ENCODE results near the gene CABLES1. TPM values are rescaled to one million over a fixed set of nuclear protein-coding genes. Genes with fewer than 3 reads are reported as not detected.

CABLES1 gene
- polyA plus RNA-seq, 1 of the 3 experiments (the other 2 are of a cell fraction), result 2.2 TPM

- TF ChIP-seq TAF1 (IDR thresholded peaks at IDR 0.05; ENCODE audit: borderline replicate concordance, low read depth, low read length), result no peak
- TF ChIP-seq RCOR1 (IDR thresholded peaks at IDR 0.05; ENCODE audit: low read length), result no peak
- no peak for TF ChIP-seq FOSL2 (IDR thresholded peaks at IDR 0.05; ENCODE audit: borderline replicate concordance, low read depth)
- TF ChIP-seq SIN3A (IDR thresholded peaks at IDR 0.05; ENCODE audit: borderline replicate concordance, low read depth, low read length), result no peak
- no peak for TF ChIP-seq MEF2A (IDR thresholded peaks at IDR 0.05; ENCODE audit: borderline replicate concordance, low read depth)
- no peak for TF ChIP-seq EP300 (IDR thresholded peaks at IDR 0.05; ENCODE audit: borderline replicate concordance in 1 of 2, low read depth in 1 of 2, low read length in 1 of 2)
- no peak for TF ChIP-seq RAD21 (IDR thresholded peaks at IDR 0.05; ENCODE audit: low read length)
- no peak for TF ChIP-seq IRF3 (IDR thresholded peaks at IDR 0.05; ENCODE audit: low read depth, low read length)
- TF ChIP-seq REST (IDR thresholded peaks at IDR 0.05; ENCODE audit: low read depth, low read length), result no peak
- TF ChIP-seq ZBTB33 (IDR thresholded peaks at IDR 0.05; ENCODE audit: borderline replicate concordance, low read depth), result no peak
- TF ChIP-seq CTCF (IDR thresholded peaks at IDR 0.05), result no peak
- no peak for TF ChIP-seq PBX3 (IDR thresholded peaks at IDR 0.05)
- TF ChIP-seq ELF1 (IDR thresholded peaks at IDR 0.05), result no peak
- no peak for TF ChIP-seq MXI1 (IDR thresholded peaks at IDR 0.05; ENCODE audit: low read depth, low read length)
- TF ChIP-seq JUND (IDR thresholded peaks at IDR 0.05), result no peak
- no peak for TF ChIP-seq CHD2 (IDR thresholded peaks at IDR 0.05; ENCODE audit: low read length, partially characterized antibody)
- no peak for TF ChIP-seq NRF1 (IDR thresholded peaks at IDR 0.05; ENCODE audit: low read depth, low read length)
- no peak for TF ChIP-seq RFX5 (IDR thresholded peaks at IDR 0.05; ENCODE audit: low read length)
- TF ChIP-seq GABPA (IDR thresholded peaks at IDR 0.05; ENCODE audit: low read depth), result no peak
- no peaks in the 10 kb centered on the region for H3K27me3 ChIP-seq (ENCODE audit: insufficient read depth)
- no peak overlapping the region for H3K4me3 ChIP-seq (ENCODE audit: low read depth in 2 of 2, low read length in 1 of 2)
- no peak for DNase-seq
- H3K9me2 ChIP-seq, result no peaks in the 10 kb centered on the region
- H4K20me1 ChIP-seq (ENCODE audit: insufficient read depth), result 0 out of 2 replicates have a peak, but pooled peaks cover 5% of the 10 kb centered on the region
- WGBS (ENCODE audit: low lambda C conversion rate), result 86% methylated on average over 7 of the region's 13 CpGs
- no peaks in the 10 kb centered on the region for H3K36me3 ChIP-seq (replicated peaks in 1 of 2; ENCODE audit: control insufficient read depth in 1 of 2, insufficient read depth in 2 of 2, low read length in 1 of 2)
- no peak overlapping the region for H3K27ac ChIP-seq (ENCODE audit: low read depth in 2 of 2, low read length in 1 of 2)
- POLR2A ChIA-PET, result no interaction called here
- H3K4me2 ChIP-seq, result no peak overlapping the region
- no peak overlapping the region for H3K9ac ChIP-seq
- H3K9me3 ChIP-seq, result no peaks in the 10 kb centered on the region
- H2AFZ ChIP-seq (ENCODE audit: low read depth), result no peak overlapping the region
- CTCF ChIA-PET, result interaction anchor here (1.1 to 1.5 kb wide), 2 partner anchors 13 to 23 kb away, joined by 3 to 5 read pairs; no protein-coding TSS in a partner anchor
- peaks cover 6 to 15% of the 10 kb centered on the region in 2 experiments; a peak in 1 of 4 replicates for H3K4me1 ChIP-seq (ENCODE audit: control insufficient read depth in 1 of 2, insufficient read depth in 2 of 2, low read depth in 1 of 2, low read length in 1 of 2)
- H3K79me2 ChIP-seq (ENCODE audit: insufficient read depth), result peaks cover 24% of the 10 kb centered on the region; the same call in 1 of the 2 replicates
- H3F3A ChIP-seq (replicated peaks; ENCODE audit: insufficient read depth), result peaks cover 16% of the 10 kb centered on the region
Measured at GRCh38 chr18:23177433-23178072, 42.3 kb downstream of the CABLES1 start.
